Measurements from ENCODE around the gene CACNA1F.
"Not testable (repeated sequence)": the region's sequence is repeated elsewhere in the genome, so short reads cannot be mapped to it uniquely, and the experiment has no call there.

CACNA1F gene

DNA sequence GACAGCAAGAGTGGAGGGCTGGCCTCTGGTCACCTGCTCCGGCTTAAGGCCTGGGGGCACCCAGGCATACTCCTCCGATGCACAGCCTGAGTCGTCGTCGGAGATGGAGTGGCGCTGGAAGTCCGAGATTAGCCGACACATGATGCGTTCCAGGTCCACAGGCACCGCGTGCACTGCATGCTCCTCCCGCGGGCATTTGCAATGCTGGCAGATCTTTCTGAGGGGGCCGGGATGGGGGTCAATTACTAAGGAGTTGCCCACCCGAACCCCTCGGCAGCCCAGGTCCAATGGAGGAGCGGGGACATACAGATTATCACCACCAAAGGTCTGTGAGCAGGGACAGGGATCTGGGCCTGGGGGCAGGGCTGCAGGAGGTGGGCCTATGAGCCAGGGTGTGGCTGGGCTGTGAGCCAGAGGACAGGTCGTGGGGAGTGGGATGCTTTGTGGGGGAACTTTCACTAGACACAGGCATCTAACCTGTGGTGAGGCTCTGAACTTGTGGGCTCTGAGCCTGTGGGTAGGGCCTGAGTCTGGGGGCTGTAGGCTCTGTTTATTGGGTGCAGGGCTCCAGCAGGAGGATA is 49.3 kb downstream of the CACNA1F start:
- peak overlapping the region; percentile 15 for H3K4me3 ChIP-seq (ENCODE audit: low read depth, low read length)
- no peak for DNase-seq (ENCODE audit: low read depth)

- H3K4me3 ChIP-seq (ENCODE audit: low read depth, low read length): no peak overlapping the region
- DNase-seq (ENCODE audit: low read depth): no peak
Measured at GRCh38 chrX:49179358-49179757, 53.8 kb downstream of the CACNA1F start.

GRCh38 chrX:49178537-49178936 is 54.6 kb downstream of the CACNA1F start:
- no peak for DNase-seq (ENCODE audit: low read depth)

DNA sequence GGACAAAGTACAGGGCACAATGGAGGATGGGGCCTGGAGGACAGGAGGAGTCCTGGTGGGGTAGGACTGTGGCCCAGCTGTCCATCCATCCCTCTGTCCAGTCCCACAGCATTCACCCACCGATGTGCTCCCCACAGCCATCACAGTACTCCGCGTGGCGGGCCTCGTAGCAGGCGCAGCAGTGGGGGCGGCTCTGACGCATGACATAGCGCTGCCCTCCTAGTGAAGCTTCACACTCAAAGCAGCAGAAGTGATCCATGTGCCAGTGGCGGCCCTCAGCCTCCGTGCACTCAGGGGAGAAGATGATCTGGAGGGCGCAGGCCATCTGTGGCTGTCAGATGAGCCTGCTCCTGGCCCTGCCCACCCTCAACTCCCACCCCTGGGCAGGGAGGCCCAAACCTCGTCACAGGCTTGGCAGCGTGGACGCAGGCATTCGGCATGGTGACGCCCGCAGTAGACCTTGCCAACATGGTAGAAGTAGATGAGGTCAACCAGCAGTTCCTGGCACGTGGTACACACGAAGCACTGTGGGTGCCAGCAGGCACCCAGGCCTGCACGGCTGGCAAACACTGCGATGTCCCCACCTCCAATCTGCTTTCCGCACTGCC is 55.2 kb downstream of the CACNA1F start:
- no peak overlapping the region for H3K4me3 ChIP-seq (ENCODE audit: low read depth, low read length)
- DNase-seq (ENCODE audit: low read depth): no peak

More at GRCh38 chrX:49178537-49178936, 54.6 kb downstream of the CACNA1F start:
- no peak overlapping the region for H3K4me3 ChIP-seq (ENCODE audit: low read depth, low read length)

GRCh38 chrX:49177338-49177833 is 55.8 kb downstream of the CACNA1F start:
- no peak overlapping the region for H3K4me3 ChIP-seq (ENCODE audit: low read depth, low read length)
- no peak for DNase-seq (ENCODE audit: low read depth)

GRCh38 chrX:49176421-49177326 is 56.5 kb downstream of the CACNA1F start:
- no peak for DNase-seq (ENCODE audit: low read depth)
- H3K4me3 ChIP-seq (ENCODE audit: low read depth, low read length): no peak overlapping the region

- H3K4me3 ChIP-seq (ENCODE audit: low read depth, low read length): no peak overlapping the region
- no peak for DNase-seq (ENCODE audit: low read depth)
Measured at GRCh38 chrX:49175435-49176274, 57.5 kb downstream of the CACNA1F start.

GRCh38 chrX:49174723-49175122 is 58.4 kb downstream of the CACNA1F start:
- no peak for DNase-seq (ENCODE audit: low read depth)

DNA sequence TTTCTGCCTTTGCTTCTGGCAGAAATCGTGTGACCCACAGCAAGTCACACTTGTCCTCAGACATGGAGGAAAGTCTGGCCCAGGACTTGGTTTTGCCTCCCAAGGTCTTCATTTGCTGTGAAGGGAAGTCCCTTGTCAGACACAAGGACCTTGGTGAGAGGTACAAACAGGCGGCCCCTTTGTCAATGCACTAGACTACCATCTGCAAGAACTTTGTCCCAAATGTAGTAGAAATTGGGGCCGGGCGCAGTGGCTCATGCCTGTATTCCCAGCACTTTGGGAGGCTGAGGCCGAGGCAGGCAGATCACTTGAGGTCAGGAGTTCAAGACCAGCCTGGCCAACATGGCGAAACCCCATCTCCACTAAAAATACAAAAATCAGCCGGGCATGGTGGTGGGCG is 59.6 kb downstream of the CACNA1F start:
- not testable (repeated sequence) for DNase-seq (ENCODE audit: low read depth); H3K4me3 ChIP-seq (ENCODE audit: low read depth, low read length)

More at GRCh38 chrX:49174723-49175122, 58.4 kb downstream of the CACNA1F start:
- no peak overlapping the region for H3K4me3 ChIP-seq (ENCODE audit: low read depth, low read length)

DNA sequence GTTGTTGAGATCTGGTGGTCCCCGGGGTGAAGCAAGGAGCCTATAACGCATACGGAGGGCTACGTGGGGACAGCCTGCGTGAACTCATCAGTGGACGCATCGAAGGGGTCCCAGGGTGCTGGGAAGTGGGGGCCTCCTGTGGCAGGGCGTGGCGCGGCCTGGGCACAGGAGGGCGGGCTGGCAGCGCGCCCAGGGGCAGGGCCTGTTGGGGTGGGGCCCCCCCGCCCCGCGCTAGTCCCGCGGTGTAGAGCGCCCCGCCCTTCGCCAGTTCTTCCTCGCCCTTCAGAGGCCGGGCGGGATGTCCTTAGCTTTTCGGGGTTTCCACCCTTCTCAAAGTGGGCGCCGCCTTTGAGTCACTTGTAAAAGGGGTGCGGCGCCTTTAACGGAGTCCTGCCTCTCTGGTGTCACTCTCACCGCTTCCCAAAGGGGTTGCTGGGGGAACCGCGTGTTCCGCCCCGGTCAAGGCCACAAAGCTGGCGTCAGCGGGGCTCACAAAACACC is 60.8 kb downstream of the CACNA1F start:
- H3K4me3 ChIP-seq (ENCODE audit: low read depth, low read length): peak overlapping the region; percentile 68
- DNase-seq (ENCODE audit: low read depth): no peak

- H3K4me3 ChIP-seq (ENCODE audit: low read depth, low read length): peak within 1 kb of the TSS; percentile 68
- no peak for DNase-seq (ENCODE audit: low read depth)
Measured at GRCh38 chrX:49171752-49172279, 61.3 kb downstream of the CACNA1F start, which contains the start of gene PLP2. Gene PLP2, plus strand, starts transcription at chrX:49171898. Its CDS starts 103 bp downstream, at chrX:49172001.

DNA sequence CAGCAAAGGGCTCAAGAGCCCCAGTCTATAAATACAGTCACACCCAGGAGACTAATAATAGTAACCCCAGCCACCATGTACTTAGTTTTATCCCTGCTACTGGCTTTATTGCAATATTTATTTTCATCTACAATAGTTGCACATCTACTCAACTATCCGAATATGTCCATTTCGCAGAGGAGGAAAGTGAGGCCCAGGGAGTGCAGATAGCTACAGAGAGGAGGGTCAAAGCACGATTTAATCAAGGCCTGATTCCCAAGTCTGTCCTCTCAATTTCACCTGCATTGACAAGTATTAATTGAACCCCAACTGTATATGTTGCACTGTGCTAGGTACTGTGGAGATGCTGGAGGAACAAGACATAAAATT is 65.4 kb downstream of the CACNA1F start:
- DNase-seq (ENCODE audit: low read depth): no peak
- H3K4me3 ChIP-seq (ENCODE audit: low read depth, low read length): peak overlapping the region; percentile 39

DNA sequence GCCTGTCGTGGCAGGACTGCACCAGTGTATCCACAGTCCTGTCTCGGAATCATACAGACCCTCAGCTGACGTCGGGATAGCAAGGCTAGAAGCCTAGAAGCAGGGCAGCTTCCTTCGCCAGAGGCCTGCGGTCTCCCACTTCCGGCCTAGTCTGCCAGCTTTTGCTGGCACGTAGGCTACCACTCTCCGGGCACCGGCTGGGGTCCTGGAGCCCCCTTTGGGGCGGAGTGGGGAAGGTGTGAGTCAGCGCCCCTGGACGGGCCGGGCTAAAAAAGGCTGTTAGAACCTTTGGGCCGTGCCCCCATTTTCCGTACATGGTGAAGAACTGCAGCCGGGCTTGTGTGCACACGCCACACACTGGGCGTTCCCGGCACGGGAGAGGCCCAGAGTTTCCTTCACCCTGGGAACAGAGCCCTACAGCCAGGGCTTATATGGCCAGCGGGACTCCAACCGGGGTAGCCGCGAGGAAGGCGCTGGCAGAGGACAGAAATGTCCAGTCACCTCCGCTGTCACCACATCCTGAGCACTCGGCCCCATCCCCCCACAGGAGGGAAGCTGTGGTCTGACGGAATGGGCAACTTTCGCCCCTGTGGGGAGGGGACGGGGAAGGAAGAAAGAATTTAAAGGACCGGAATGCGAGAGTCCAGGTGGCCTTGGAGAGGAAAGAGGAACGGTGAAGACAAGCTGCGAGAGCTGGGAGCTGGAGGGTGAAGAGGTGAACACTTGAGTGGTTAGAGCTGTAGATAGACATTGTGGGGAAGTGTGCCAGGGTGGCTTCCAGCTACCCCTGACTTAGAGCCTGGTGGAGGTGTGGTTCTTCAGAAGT is 66.0 kb downstream of the CACNA1F start:
- no peak for DNase-seq (ENCODE audit: low read depth)
- peak overlapping the region; percentile 39 for H3K4me3 ChIP-seq (ENCODE audit: low read depth, low read length)

GRCh38 chrX:49165901-49166881 is 66.9 kb downstream of the CACNA1F start:
- peak overlapping the region; percentile 39 for H3K4me3 ChIP-seq (ENCODE audit: low read depth, low read length)
- no peak for DNase-seq (ENCODE audit: low read depth)

GRCh38 chrX:49164589-49165360 is 68.4 kb downstream of the CACNA1F start:
- DNase-seq (ENCODE audit: low read depth): no peak
- H3K4me3 ChIP-seq (ENCODE audit: low read depth, low read length): no peak overlapping the region
